Activated CD4-positive, alpha-beta T cell treated with anti-CD3 and anti-CD28 coated beads, Interleukin-2, Interleukin-4, amounts not matched to agents 100 ng/mL and 50 ng/mL, durations not matched to agents 16 hours and 8 hours (primary cell): ENCODE measurements around the gene PADI3.
"Not testable (repeated sequence)": the region's sequence is repeated elsewhere in the genome, so short reads cannot be mapped to it uniquely, and the experiment has no call there.

Experiments
- DNase-seq: peaks from one replicate; pipeline ENCODE4 v3.0.0-alpha.2; 2020; ENCODE audit warnings: low spot score

PADI3 gene

GRCh38 chr1:17304151-17304825, 55.4 kb downstream of the PADI3 start:
- no peak for DNase-seq

GRCh38 chr1:17304826-17305175, 55.9 kb downstream of the PADI3 start:
- DNase-seq: no peak

GRCh38 chr1:17305576-17306095, 56.7 kb downstream of the PADI3 start:
- no peak for DNase-seq

GRCh38 chr1:17306407-17306806, 57.5 kb downstream of the PADI3 start:
- no peak for DNase-seq

GRCh38 chr1:17306921-17307320, 58.0 kb downstream of the PADI3 start:
- DNase-seq: no peak

GRCh38 chr1:17307329-17307728, 58.4 kb downstream of the PADI3 start:
- DNase-seq: no peak

GRCh38 chr1:17307946-17308345, 59.0 kb downstream of the PADI3 start, which contains the start of gene PADI4:
Gene PADI4 (plus strand): TSS chr1:17308197. CDS start chr1:17308223, 26 bp downstream.
- no peak for DNase-seq

- no peak for DNase-seq
Measured at GRCh38 chr1:17308593-17308992, 59.7 kb downstream of the PADI3 start.

GRCh38 chr1:17309426-17310067, 60.6 kb downstream of the PADI3 start:
- no peak for DNase-seq

- DNase-seq: no peak
Measured at GRCh38 chr1:17310068-17310640, 61.3 kb downstream of the PADI3 start.

- no peak for DNase-seq
Measured at GRCh38 chr1:17313530-17314309, 64.8 kb downstream of the PADI3 start.

GRCh38 chr1:17314491-17314971, 65.6 kb downstream of the PADI3 start:
- no peak for DNase-seq

GRCh38 chr1:17315542-17316130, 66.7 kb downstream of the PADI3 start:
- no peak for DNase-seq

- DNase-seq: no peak
Measured at GRCh38 chr1:17316704-17317103, 67.8 kb downstream of the PADI3 start.

- DNase-seq: no peak
Measured at GRCh38 chr1:17318262-17318661, 69.4 kb downstream of the PADI3 start.

- DNase-seq: no peak
Measured at GRCh38 chr1:17319561-17320350, 70.9 kb downstream of the PADI3 start.

GRCh38 chr1:17321857-17322390, 73.0 kb downstream of the PADI3 start:
- DNase-seq: not testable (repeated sequence)

GRCh38 chr1:17328855-17329254, 80.0 kb downstream of the PADI3 start:
- DNase-seq: no peak

GRCh38 chr1:17329610-17330009, 80.7 kb downstream of the PADI3 start:
- DNase-seq: no peak

GRCh38 chr1:17330856-17331255, 82.0 kb downstream of the PADI3 start:
- DNase-seq: no peak

GRCh38 chr1:17333081-17333480, 84.2 kb downstream of the PADI3 start:
- DNase-seq: no peak
